ENCODE data around the gene WASF2.

Gene WASF2

GRCh38 chr1:27439150-27439549 is 50.8 kb downstream of the WASF2 start:
- H3K4me2 ChIP-seq (ENCODE audit: low read length): peak overlapping the region; percentile 50; the same call in 1 of the 2 replicates
- H3K27me3 ChIP-seq (ENCODE audit: insufficient read depth, low read length): no peaks in the 10 kb centered on the region
- H3K4me1 ChIP-seq (ENCODE audit: insufficient read depth, low read length, severe bottlenecking): peaks cover 80% of the 10 kb centered on the region
- no peak overlapping the region for H2AFZ ChIP-seq (ENCODE audit: low read length)
- H3K4me3 ChIP-seq (ENCODE audit: low read depth, low read length, poor library complexity, severe bottlenecking): no peak overlapping the region
- H3K9me3 ChIP-seq (ENCODE audit: low read length): no peaks in the 10 kb centered on the region
- no peaks in the 10 kb centered on the region for H4K20me1 ChIP-seq (ENCODE audit: insufficient read depth, low read length)
- H3K9me2 ChIP-seq (ENCODE audit: low read depth, low read length): no peaks in the 10 kb centered on the region
- H3K36me3 ChIP-seq (ENCODE audit: insufficient read depth, low read length): peaks cover 23% of the 10 kb centered on the region
- H3F3A ChIP-seq (ENCODE audit: insufficient read depth, low read length): no peaks in the 10 kb centered on the region
- peak overlapping the region; percentile 28; the same call in 1 of the 2 replicates for H3K9ac ChIP-seq (ENCODE audit: low read length)
- no peak for TF ChIP-seq CTCF (IDR thresholded peaks at IDR 0.05; ENCODE audit: low read length)
- no peak for TF ChIP-seq EZH2 (IDR thresholded peaks at IDR 0.05; ENCODE audit: borderline replicate concordance, low read length)
- peak overlapping the region; percentile 87 for H3K27ac ChIP-seq (ENCODE audit: low read depth, low read length, poor library complexity, severe bottlenecking)
- peaks cover 45% of the 10 kb centered on the region for H3K79me2 ChIP-seq (ENCODE audit: insufficient read depth, low read length)

GRCh38 chr1:27438621-27439061 is 51.3 kb downstream of the WASF2 start:
- Histone ChIP-seq H3K36me3 (ENCODE audit: insufficient read depth, low read length) (peaks cover 20% of the 10 kb centered on the region; the same call in 1 of the 2 replicates), H4K20me1 (ENCODE audit: insufficient read depth, low read length) (no peaks in the 10 kb centered on the region), H3K4me2 (ENCODE audit: low read length) (peak overlapping the region; percentile 50), H3K9me3 (ENCODE audit: low read length) (no peaks in the 10 kb centered on the region), H3K4me3 (ENCODE audit: low read depth, low read length, poor library complexity, severe bottlenecking) (peak overlapping the region; percentile 27), H2AFZ (ENCODE audit: low read length) (no peak overlapping the region), H3K9me2 (ENCODE audit: low read depth, low read length) (no peaks in the 10 kb centered on the region), H3K79me2 (ENCODE audit: insufficient read depth, low read length) (peaks cover 48% of the 10 kb centered on the region), H3K4me1 (ENCODE audit: insufficient read depth, low read length, severe bottlenecking) (peaks cover 83% of the 10 kb centered on the region), H3K27me3 (ENCODE audit: insufficient read depth, low read length) (no peaks in the 10 kb centered on the region), H3K27ac (ENCODE audit: low read depth, low read length, poor library complexity, severe bottlenecking) (peak overlapping the region; percentile 87), H3F3A (ENCODE audit: insufficient read depth, low read length) (no peaks in the 10 kb centered on the region), H3K9ac (ENCODE audit: low read length) (peak overlapping the region; percentile 28; the same call in 1 of the 2 replicates)
- no peak for TF ChIP-seq EZH2 (IDR thresholded peaks at IDR 0.05; ENCODE audit: borderline replicate concordance, low read length)
- no peak for TF ChIP-seq CTCF (IDR thresholded peaks at IDR 0.05; ENCODE audit: low read length)

GRCh38 chr1:27436204-27437159 is 53.5 kb downstream of the WASF2 start:
- Histone ChIP-seq H3K36me3 (ENCODE audit: insufficient read depth, low read length) (peaks cover 20% of the 10 kb centered on the region; the same call in 1 of the 2 replicates), H3K27me3 (ENCODE audit: insufficient read depth, low read length) (no peaks in the 10 kb centered on the region), H3F3A (ENCODE audit: insufficient read depth, low read length) (no peaks in the 10 kb centered on the region), H3K9ac (ENCODE audit: low read length) (no peak overlapping the region; the same call in 1 of the 2 replicates), H2AFZ (ENCODE audit: low read length) (no peak overlapping the region), H3K4me1 (ENCODE audit: insufficient read depth, low read length, severe bottlenecking) (peaks cover 89% of the 10 kb centered on the region), H3K79me2 (ENCODE audit: insufficient read depth, low read length) (peaks cover 61% of the 10 kb centered on the region), H3K4me3 (ENCODE audit: low read depth, low read length, poor library complexity, severe bottlenecking) (peak overlapping the region; percentile 9), H4K20me1 (ENCODE audit: insufficient read depth, low read length) (no peaks in the 10 kb centered on the region), H3K27ac (ENCODE audit: low read depth, low read length, poor library complexity, severe bottlenecking) (peak overlapping the region; percentile 87), H3K9me2 (ENCODE audit: low read depth, low read length) (no peaks in the 10 kb centered on the region), H3K4me2 (ENCODE audit: low read length) (peak overlapping the region; percentile 12; the same call in 1 of the 2 replicates), H3K9me3 (ENCODE audit: low read length) (no peaks in the 10 kb centered on the region)
- TF ChIP-seq EZH2 (IDR thresholded peaks at IDR 0.05; ENCODE audit: borderline replicate concordance, low read length) (no peak), CTCF (IDR thresholded peaks at IDR 0.05; ENCODE audit: low read length) (no peak)

Measured in OCI-LY1 (cell line).